ENCODE measurements around the gene NEK9.

GRCh38 chr14:75150150-75150549, 23.3 kb upstream of the NEK9 start:
- TF ChIP-seq, protein P1, sequence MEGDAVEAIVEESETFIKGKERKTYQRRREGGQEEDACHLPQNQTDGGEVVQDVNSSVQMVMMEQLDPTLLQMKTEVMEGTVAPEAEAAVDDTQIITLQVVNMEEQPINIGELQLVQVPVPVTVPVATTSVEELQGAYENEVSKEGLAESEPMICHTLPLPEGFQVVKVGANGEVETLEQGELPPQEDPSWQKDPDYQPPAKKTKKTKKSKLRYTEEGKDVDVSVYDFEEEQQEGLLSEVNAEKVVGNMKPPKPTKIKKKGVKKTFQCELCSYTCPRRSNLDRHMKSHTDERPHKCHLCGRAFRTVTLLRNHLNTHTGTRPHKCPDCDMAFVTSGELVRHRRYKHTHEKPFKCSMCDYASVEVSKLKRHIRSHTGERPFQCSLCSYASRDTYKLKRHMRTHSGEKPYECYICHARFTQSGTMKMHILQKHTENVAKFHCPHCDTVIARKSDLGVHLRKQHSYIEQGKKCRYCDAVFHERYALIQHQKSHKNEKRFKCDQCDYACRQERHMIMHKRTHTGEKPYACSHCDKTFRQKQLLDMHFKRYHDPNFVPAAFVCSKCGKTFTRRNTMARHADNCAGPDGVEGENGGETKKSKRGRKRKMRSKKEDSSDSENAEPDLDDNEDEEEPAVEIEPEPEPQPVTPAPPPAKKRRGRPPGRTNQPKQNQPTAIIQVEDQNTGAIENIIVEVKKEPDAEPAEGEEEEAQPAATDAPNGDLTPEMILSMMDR (IDR thresholded peaks at IDR 0.05), result no peak
- TF ChIP-seq ZNF138 (CRISPR knock-in tag; conservative IDR thresholded peaks at IDR 0.05) (no peak), IRF2 (CRISPR knock-in tag; IDR thresholded peaks at IDR 0.05; ENCODE audit: borderline replicate concordance, low read depth) (no peak), JAZF1 (CRISPR knock-in tag; IDR thresholded peaks at IDR 0.05) (no peak)
